Neural progenitor cell (in vitro differentiated cells): ENCODE results near the gene PHTF1.

ENCODE experiments used
- EZH2 ChIP-seq: fragments of 200-600 bp; sonication (generic); IDR thresholded peaks from 2 replicates; pipeline ENCODE4 v1.6.1; 2017; ENCODE audit warnings: antibody characterized with exemption, mild to moderate bottlenecking, moderate library complexity
- EZH2phosphoT487 ChIP-seq: fragments of 200-600 bp; sonication (generic); IDR thresholded peaks from 2 replicates; pipeline ENCODE4 v1.6.1; 2017; ENCODE audit warnings: antibody characterized with exemption
- TF ChIP-seq, protein P1 (sequence below): fragments of 200-600 bp; sonication (generic); IDR thresholded peaks from 2 replicates; pipeline ENCODE4 v1.5.1; 2017; ENCODE audit warnings: antibody characterized with exemption, mild to moderate bottlenecking

DNA sequence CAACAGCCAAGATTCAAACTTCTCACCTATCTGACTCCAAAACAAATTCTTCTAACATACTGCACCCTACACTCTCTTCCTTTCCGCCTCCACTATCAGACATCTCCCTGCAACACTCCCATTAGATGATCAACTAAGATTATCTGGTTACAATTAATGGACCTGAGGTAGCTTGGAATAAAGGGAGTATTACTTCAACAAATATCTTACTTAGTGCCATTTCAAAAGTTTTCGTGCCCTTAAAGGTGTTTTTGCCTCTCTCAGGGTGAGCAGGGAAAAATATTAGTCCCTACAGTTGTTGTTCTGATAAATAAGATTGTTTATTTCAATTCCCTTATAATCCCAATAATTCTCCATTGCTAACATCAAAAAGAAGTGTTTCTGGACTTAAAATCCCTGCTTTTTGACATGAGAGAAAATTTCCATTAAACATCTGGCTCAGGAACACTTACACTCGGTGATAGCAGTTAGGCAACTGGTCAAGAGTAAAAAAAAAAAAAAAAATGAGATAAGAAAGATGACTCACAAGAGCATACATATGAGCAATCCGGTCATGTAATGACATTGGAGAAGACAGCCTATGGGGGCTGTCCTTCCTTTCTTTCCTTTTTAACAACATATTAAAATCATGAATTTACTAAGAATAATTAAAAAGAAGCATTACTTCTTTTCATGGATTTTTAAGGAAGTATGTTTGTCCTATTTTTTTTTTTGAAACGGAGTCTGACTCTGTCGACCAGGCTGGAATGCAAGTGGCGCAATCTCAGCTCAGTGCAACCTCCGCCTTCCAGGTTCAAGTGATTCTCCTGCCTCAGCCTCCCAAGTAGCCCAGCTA lies 45.4 kb upstream of the PHTF1 start:
- TF ChIP-seq, protein P1, sequence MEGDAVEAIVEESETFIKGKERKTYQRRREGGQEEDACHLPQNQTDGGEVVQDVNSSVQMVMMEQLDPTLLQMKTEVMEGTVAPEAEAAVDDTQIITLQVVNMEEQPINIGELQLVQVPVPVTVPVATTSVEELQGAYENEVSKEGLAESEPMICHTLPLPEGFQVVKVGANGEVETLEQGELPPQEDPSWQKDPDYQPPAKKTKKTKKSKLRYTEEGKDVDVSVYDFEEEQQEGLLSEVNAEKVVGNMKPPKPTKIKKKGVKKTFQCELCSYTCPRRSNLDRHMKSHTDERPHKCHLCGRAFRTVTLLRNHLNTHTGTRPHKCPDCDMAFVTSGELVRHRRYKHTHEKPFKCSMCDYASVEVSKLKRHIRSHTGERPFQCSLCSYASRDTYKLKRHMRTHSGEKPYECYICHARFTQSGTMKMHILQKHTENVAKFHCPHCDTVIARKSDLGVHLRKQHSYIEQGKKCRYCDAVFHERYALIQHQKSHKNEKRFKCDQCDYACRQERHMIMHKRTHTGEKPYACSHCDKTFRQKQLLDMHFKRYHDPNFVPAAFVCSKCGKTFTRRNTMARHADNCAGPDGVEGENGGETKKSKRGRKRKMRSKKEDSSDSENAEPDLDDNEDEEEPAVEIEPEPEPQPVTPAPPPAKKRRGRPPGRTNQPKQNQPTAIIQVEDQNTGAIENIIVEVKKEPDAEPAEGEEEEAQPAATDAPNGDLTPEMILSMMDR = no peak
- TF ChIP-seq EZH2phosphoT487 (no peak), EZH2 (no peak)
